Lower leg skin (tissue), 4 donors: ENCODE measurements around the gene KCNIP2. TPM values are rescaled to one million over a fixed set of nuclear protein-coding genes. Genes with fewer than 3 reads are reported as not detected.

Source experiments
- DNase-seq, 2 donors: peaks; one replicate each; pipeline ENCODE4 v3.0.0-alpha.2; 2019; ENCODE audit warnings: low spot score in 2 of 2
- H3K4me3 ChIP-seq: fragments of 200-600 bp; sonication (generic); 2 replicates; pipeline ENCODE4 v1.5.1; 2017; ENCODE audit warnings: mild to moderate bottlenecking, low read depth; ENCODE audit not compliant: poor library complexity, severe bottlenecking
- POLR2A ChIP-seq, 2 donors: fragments of 450-650 bp; IDR thresholded peaks; one replicate each; pipeline ENCODE4 v1.6.1; 2016 to 2017; ENCODE audit warnings: antibody characterized with exemption in 2 of 2, mild to moderate bottlenecking in 1 of 2, moderate library complexity in 1 of 2
- WGBS, 2 donors: methylation state at CpG; one replicate each; pipeline ENCODE4 v1.1.5; 2018; 5-methylcytosine and 5-hydroxymethylcytosine counted together
- intact Hi-C: fragments of 100-400 bp; cut with DNase I; formaldehyde crosslinking; loops from one replicate; pipeline ENCODE4 v1.15.0; 2023; ENCODE audit warnings: low total_unique reads
- total RNA-seq, 4 donors: library from RNA; depleted of rRNA; stranded (reverse); fragments of >200 nt; gene quantifications; one replicate each; pipeline ENCODE4 v1.1.0, GENCODE V29; 2016
- TF ChIP-seq, protein P1 (sequence below), 3 donors: fragments of 450-650 bp; IDR thresholded peaks; one replicate each; pipeline ENCODE4 v1.5.1; 2016; ENCODE audit warnings: antibody characterized with exemption in 3 of 3, mild to moderate bottlenecking in 3 of 3, moderate library complexity in 2 of 3

The KCNIP2 gene
- 1 to 10 TPM; 1.7 to 5.2 (median 3.1) TPM for total RNA-seq

- TF ChIP-seq, protein P1, sequence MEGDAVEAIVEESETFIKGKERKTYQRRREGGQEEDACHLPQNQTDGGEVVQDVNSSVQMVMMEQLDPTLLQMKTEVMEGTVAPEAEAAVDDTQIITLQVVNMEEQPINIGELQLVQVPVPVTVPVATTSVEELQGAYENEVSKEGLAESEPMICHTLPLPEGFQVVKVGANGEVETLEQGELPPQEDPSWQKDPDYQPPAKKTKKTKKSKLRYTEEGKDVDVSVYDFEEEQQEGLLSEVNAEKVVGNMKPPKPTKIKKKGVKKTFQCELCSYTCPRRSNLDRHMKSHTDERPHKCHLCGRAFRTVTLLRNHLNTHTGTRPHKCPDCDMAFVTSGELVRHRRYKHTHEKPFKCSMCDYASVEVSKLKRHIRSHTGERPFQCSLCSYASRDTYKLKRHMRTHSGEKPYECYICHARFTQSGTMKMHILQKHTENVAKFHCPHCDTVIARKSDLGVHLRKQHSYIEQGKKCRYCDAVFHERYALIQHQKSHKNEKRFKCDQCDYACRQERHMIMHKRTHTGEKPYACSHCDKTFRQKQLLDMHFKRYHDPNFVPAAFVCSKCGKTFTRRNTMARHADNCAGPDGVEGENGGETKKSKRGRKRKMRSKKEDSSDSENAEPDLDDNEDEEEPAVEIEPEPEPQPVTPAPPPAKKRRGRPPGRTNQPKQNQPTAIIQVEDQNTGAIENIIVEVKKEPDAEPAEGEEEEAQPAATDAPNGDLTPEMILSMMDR (IDR thresholded peaks at IDR 0.05), result no peak
- TF ChIP-seq POLR2A (IDR thresholded peaks at IDR 0.05), result no peak
- DNase-seq, result no peak
- no peak within 1 kb of the TSS for H3K4me3 ChIP-seq
- 44 to 63% methylated on average over 24 to 35 of the region's 60 CpGs for WGBS, 2 donors
- intact Hi-C loops, result loop anchor here (10.0 kb wide), 1 partner anchor 161 kb away; no protein-coding TSS in a partner anchor
Measured at GRCh38 chr10:101843032-101844021, at the start of gene KCNIP2. TSS of gene KCNIP2 (minus strand) at chr10:101843800. CDS start at chr10:101843568, 232 bp downstream.

DNA sequence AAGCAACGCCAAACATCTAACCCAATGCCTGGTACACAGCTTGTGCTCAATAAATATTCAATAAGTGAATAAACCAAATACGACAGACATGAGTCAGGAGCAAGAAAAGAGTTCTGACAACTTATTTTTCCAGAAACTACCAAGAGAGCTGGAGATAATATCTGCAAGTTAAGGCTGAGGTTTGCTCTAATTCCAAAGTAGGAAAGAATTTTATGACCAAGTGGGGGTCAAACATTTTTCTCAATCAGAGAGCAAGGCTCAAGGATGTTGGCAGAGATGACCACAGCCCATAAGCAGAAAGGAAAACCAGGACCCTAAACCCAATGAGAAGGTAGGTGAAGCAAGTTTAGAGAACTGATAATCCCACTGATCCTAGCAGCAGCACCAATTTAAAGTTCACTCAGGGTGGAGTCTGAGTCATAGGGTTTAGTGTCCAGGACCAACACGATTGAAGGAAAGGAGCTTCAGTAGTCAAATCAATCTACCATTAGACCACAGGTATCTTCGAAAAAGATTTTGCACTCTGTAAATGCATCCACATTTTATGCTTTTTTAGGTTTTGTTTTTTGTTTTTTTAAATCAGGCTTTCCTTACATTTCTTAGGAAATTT is 49.3 kb upstream of the KCNIP2 start:
- intact Hi-C loops, result no loop called here
- TF ChIP-seq, protein P1 (IDR thresholded peaks at IDR 0.05), result no peak
- no peak for TF ChIP-seq POLR2A (IDR thresholded peaks at IDR 0.05)
- WGBS, 2 donors, result 75 to 80% methylated on average over 4 of the region's 4 CpGs
- no peak overlapping the region for H3K4me3 ChIP-seq
- DNase-seq, result no peak

GRCh38 chr10:101889256-101890210 is 45.9 kb upstream of the KCNIP2 start:
- intact Hi-C loops, result no loop called here
- WGBS, 2 donors, result 76 to 77% methylated on average over 5 of the region's 5 CpGs
- H3K4me3 ChIP-seq, result no peak overlapping the region
- TF ChIP-seq POLR2A (IDR thresholded peaks at IDR 0.05), result no peak
- TF ChIP-seq, protein P1 (IDR thresholded peaks at IDR 0.05), result no peak
- DNase-seq, result peak; percentile 50 to 86

DNA sequence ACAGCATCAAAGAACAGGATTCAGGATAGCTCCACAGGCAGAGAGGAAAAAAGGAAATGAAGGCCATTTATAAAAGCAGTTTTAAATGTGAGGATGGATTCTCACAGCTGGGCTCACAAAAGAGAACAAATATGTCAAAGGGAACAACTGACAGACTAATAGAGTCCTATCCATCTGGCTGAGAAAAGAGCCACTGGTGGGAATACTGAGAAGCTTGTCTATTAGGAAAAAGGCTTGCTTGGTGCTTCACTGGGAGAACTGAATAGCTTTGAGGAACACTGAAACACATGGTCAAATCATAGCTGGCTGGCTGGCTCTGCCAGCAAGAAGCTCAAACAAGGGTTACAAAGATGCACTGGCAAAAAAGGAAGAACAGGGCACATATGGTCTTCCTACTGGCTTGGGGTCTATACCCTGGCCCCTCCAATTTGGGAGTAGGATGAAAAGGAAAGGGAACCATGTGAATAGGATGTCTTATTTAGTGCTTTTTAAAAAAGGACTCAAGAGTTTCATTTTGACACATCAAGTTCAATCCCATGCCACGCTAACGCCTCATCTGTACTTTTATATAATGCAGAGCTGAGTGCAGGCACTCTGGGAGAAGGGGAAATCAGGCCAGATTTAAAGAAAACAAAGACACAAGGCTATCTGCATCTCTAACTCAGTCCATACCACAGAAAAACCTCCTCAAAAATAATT is 44.8 kb upstream of the KCNIP2 start:
- no peak for TF ChIP-seq POLR2A (IDR thresholded peaks at IDR 0.05)
- TF ChIP-seq, protein P1 (IDR thresholded peaks at IDR 0.05), result no peak
- intact Hi-C loops, result no loop called here
- DNase-seq, result no peak
- H3K4me3 ChIP-seq, result no peak overlapping the region
- 93 to 97% methylated on average over 2 of the region's 2 CpGs for WGBS, 2 donors

DNA sequence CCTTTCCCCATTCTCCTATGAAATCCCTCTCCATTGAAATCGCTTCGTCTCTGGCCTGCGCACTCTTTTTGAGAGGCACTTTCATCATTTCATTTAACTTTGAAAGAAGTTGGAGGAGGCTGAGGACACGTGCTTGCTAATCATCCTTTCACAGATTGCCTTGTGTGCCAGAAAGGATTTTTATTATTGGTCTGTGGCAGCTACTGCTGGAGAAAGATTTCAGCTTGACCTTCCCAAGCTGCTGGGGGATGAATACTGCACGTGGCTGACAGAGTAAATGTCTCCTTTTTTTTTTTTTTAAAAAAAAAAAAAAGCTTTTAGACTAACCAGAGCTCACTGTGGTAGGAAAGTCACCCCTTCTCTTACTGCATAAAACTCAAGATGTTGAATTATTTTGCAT is 44.2 kb upstream of the KCNIP2 start:
- no peak for TF ChIP-seq POLR2A (IDR thresholded peaks at IDR 0.05)
- intact Hi-C loops, result no loop called here
- no peak overlapping the region for H3K4me3 ChIP-seq
- no peak for DNase-seq
- 89 to 91% methylated on average over 5 of the region's 5 CpGs for WGBS, 2 donors
